WTC11 (cell line): ENCODE measurements around the gene TBL1X.

Experiments
- CTCF ChIP-seq: fragments of 200-600 bp; IDR thresholded peaks from 2 replicates; pipeline ENCODE4 v1.8.0; 2022; ENCODE audit warnings: antibody characterized with exemption
- E2F5 ChIP-seq: sonication (generic); formaldehyde crosslinking; IDR thresholded peaks from 2 replicates; pipeline ENCODE4 v1.8.1; 2022; ENCODE audit warnings: mild to moderate bottlenecking, moderate library complexity, missing genetic modification reagents
- KAT7 ChIP-seq: sonication (generic); formaldehyde crosslinking; IDR thresholded peaks from 2 replicates; pipeline ENCODE4 v1.8.1; 2023; ENCODE audit warnings: missing genetic modification reagents, mild to moderate bottlenecking, borderline replicate concordance
- RELA ChIP-seq: sonication (generic); formaldehyde crosslinking; IDR thresholded peaks from 2 replicates; pipeline ENCODE4 v1.8.1; 2022; ENCODE audit warnings: missing genetic modification reagents, mild to moderate bottlenecking, borderline replicate concordance
- TEAD4 ChIP-seq: sonication (generic); formaldehyde crosslinking; IDR thresholded peaks from 2 replicates; pipeline ENCODE4 v1.8.0; 2022; ENCODE audit warnings: mild to moderate bottlenecking, missing genetic modification reagents
- TF ChIP-seq, protein P1 (sequence below): sonication (generic); formaldehyde crosslinking; IDR thresholded peaks from 2 replicates; pipeline ENCODE4 v1.8.1; 2023; ENCODE audit warnings: mild to moderate bottlenecking, missing genetic modification reagents, moderate library complexity

DNA sequence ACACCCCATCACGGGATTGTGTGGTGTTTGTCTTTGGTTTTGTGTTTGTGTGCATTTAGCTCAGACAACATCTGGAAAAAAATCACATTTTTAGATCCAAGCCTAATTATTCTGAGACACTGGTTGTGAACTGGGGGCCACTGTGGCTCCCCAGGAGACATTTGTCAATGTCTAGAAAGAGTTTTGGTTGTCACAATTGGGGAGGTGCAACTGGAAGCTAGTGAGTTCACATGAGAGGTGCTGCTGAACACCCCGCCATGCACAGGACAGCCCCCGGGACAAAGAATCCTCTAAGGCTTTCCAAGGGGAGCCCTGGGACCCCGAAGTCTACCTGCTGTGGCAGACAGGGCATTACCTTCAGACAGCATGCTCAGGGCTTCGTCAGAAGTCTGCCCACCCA lies 274.3 kb downstream of the TBL1X start:
- TF ChIP-seq E2F5 (CRISPR knock-in tag): no peak
- TF ChIP-seq RELA: no peak
- no peak for TF ChIP-seq CTCF
- TF ChIP-seq TEAD4 (CRISPR knock-in tag): no peak
- no peak for TF ChIP-seq KAT7 (CRISPR knock-in tag)
- TF ChIP-seq, protein P1, sequence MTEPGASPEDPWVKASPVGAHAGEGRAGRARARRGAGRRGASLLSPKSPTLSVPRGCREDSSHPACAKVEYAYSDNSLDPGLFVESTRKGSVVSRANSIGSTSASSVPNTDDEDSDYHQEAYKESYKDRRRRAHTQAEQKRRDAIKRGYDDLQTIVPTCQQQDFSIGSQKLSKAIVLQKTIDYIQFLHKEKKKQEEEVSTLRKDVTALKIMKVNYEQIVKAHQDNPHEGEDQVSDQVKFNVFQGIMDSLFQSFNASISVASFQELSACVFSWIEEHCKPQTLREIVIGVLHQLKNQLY: no peak
